ENCODE results near the gene UBASH3A. TPM values are rescaled to one million over a fixed set of nuclear protein-coding genes. Genes with fewer than 3 reads are reported as not detected.

UBASH3A gene
- total RNA-seq, 1 experiment from 2014 or later = 0.07 TPM

GRCh38 chr21:42419845-42420244, 16.1 kb downstream of the UBASH3A start:
- Histone ChIP-seq H4K20me1 (ENCODE audit: insufficient read depth) (no peaks in the 10 kb centered on the region), H3K9me3 (ENCODE audit: control insufficient read depth in 1 of 2, insufficient read depth in 1 of 2, low read depth in 1 of 2, low read length in 2 of 2) (no peaks in the 10 kb centered on the region), H3K9ac (ENCODE audit: low read length) (no peak overlapping the region), H3K4me3 (replicated peaks in 1 of 2; ENCODE audit: low read depth in 1 of 2, low read length in 2 of 2) (no peak overlapping the region), H3K9me2 (ENCODE audit: insufficient read depth) (no peaks in the 10 kb centered on the region), H3K4me2 (ENCODE audit: low read length) (no peak overlapping the region), H3K27ac (ENCODE audit: low read depth, low read length) (no peak overlapping the region), H3K27me3 (ENCODE audit: insufficient read depth, low read length) (peaks cover 38% of the 10 kb centered on the region), H2AFZ (ENCODE audit: low read depth, low read length, poor library complexity, severe bottlenecking) (no peak overlapping the region), H3K4me1 (ENCODE audit: control insufficient read depth in 1 of 2, insufficient read depth in 2 of 2, low read length in 2 of 2) (peaks cover 5 to 11% of the 10 kb centered on the region in 2 experiments), H3K36me3 (ENCODE audit: control insufficient read depth in 1 of 2, insufficient read depth in 2 of 2, low read length in 2 of 2) (no peaks in the 10 kb centered on the region), H3K79me2 (ENCODE audit: insufficient read depth, low read length) (no peaks in the 10 kb centered on the region)
- BruUV-seq (replicated peaks) = no TSS peak
- intact Hi-C loops (cut with micrococcal nuclease) = no loop called here
- ChIA-PET POLR2A (no interaction called here), CTCF (no interaction called here), RAD21 (ENCODE audit: low non-redundant PET in 1 of 2, low total read pairs in 2 of 2, uncharacterized antibody in 2 of 2, unreplicated experiment in 2 of 2) (no interaction called here)
- DNase-seq (ENCODE audit: low read depth, low spot score) (no peak), ATAC-seq (no peak)
- TF ChIP-seq, protein P1, sequence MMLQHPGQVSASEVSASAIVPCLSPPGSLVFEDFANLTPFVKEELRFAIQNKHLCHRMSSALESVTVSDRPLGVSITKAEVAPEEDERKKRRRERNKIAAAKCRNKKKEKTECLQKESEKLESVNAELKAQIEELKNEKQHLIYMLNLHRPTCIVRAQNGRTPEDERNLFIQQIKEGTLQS (IDR thresholded peaks at IDR 0.05) = no peak
- TF ChIP-seq ELF1 (IDR thresholded peaks at IDR 0.05; ENCODE audit: borderline replicate concordance, low read depth) (no peak), SP1 (IDR thresholded peaks at IDR 0.05; ENCODE audit: low read depth) (no peak), POLR2AphosphoS5 (IDR thresholded peaks at IDR 0.05; ENCODE audit: low read depth, low read length) (no peak), EGR1 (IDR thresholded peaks at IDR 0.05; ENCODE audit: low read depth) (no peak), TCF7L2 (IDR thresholded peaks at IDR 0.05; ENCODE audit: borderline replicate concordance, extremely low read depth, insufficient read depth, insufficient read length) (no peak), ZFX (IDR thresholded peaks at IDR 0.05) (no peak), EZH2phosphoT487 (IDR thresholded peaks at IDR 0.05; ENCODE audit: borderline replicate concordance) (no peak), MAX (IDR thresholded peaks at IDR 0.05) (no peak), SIN3A (IDR thresholded peaks at IDR 0.05; ENCODE audit: low read depth) (no peak), SRF (IDR thresholded peaks at IDR 0.05; ENCODE audit: low read depth) (no peak), ZNF274 (IDR thresholded peaks at IDR 0.05; ENCODE audit: low read depth, low read length) (no peak), POLR2A (IDR thresholded peaks at IDR 0.05; ENCODE audit: borderline replicate concordance, extremely low read depth, insufficient read depth, insufficient read length) (no peak), CEBPB (IDR thresholded peaks at IDR 0.05; ENCODE audit: low read depth) (no peak), RAD21 (IDR thresholded peaks at IDR 0.05; ENCODE audit: low read depth) (no peak), JUND (IDR thresholded peaks at IDR 0.05) (no peak), CBX3 (IDR thresholded peaks at IDR 0.05; ENCODE audit: low read depth) (no peak), YY1 (IDR thresholded peaks at IDR 0.05; ENCODE audit: extremely low read depth, insufficient replicate concordance, low read depth, low read length) (no peak)
- TF ChIP-seq, protein P2, sequence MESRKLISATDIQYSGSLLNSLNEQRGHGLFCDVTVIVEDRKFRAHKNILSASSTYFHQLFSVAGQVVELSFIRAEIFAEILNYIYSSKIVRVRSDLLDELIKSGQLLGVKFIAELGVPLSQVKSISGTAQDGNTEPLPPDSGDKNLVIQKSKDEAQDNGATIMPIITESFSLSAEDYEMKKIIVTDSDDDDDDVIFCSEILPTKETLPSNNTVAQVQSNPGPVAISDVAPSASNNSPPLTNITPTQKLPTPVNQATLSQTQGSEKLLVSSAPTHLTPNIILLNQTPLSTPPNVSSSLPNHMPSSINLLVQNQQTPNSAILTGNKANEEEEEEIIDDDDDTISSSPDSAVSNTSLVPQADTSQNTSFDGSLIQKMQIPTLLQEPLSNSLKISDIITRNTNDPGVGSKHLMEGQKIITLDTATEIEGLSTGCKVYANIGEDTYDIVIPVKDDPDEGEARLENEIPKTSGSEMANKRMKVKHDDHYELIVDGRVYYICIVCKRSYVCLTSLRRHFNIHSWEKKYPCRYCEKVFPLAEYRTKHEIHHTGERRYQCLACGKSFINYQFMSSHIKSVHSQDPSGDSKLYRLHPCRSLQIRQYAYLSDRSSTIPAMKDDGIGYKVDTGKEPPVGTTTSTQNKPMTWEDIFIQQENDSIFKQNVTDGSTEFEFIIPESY (IDR thresholded peaks at IDR 0.05; ENCODE audit: extremely low read depth, insufficient replicate concordance, low read length) = no peak
- TF ChIP-seq, protein P3, sequence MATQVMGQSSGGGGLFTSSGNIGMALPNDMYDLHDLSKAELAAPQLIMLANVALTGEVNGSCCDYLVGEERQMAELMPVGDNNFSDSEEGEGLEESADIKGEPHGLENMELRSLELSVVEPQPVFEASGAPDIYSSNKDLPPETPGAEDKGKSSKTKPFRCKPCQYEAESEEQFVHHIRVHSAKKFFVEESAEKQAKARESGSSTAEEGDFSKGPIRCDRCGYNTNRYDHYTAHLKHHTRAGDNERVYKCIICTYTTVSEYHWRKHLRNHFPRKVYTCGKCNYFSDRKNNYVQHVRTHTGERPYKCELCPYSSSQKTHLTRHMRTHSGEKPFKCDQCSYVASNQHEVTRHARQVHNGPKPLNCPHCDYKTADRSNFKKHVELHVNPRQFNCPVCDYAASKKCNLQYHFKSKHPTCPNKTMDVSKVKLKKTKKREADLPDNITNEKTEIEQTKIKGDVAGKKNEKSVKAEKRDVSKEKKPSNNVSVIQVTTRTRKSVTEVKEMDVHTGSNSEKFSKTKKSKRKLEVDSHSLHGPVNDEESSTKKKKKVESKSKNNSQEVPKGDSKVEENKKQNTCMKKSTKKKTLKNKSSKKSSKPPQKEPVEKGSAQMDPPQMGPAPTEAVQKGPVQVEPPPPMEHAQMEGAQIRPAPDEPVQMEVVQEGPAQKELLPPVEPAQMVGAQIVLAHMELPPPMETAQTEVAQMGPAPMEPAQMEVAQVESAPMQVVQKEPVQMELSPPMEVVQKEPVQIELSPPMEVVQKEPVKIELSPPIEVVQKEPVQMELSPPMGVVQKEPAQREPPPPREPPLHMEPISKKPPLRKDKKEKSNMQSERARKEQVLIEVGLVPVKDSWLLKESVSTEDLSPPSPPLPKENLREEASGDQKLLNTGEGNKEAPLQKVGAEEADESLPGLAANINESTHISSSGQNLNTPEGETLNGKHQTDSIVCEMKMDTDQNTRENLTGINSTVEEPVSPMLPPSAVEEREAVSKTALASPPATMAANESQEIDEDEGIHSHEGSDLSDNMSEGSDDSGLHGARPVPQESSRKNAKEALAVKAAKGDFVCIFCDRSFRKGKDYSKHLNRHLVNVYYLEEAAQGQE (IDR thresholded peaks at IDR 0.05; ENCODE audit: low read depth) = no peak

All from HCT116 (cell line).